ENCODE data around the gene LENEP. TPM values are rescaled to one million over a fixed set of nuclear protein-coding genes. Genes with fewer than 3 reads are reported as not detected.

LENEP gene
- total and polyA plus RNA-seq, 8 donors, result 0.29 TPM; not detected in 7

- ATAC-seq, result no peak
- Histone ChIP-seq H3K27me3 (no peaks in the 10 kb centered on the region), H3K27ac (peak overlapping the region; percentile 80 to 98 (median 92)), H3K36me3 (no peaks in the 10 kb centered on the region), H3K9me3 (no peaks in the 10 kb centered on the region), H3K4me1 (peaks cover 26 to 49% (median 34%) of the 10 kb centered on the region in 3 donors), H3K4me3 (peak overlapping the region; percentile 58 to 87 (median 70))
- WGBS, 2 donors, result 4 to 12% methylated on average over 5 of the region's 5 CpGs
- TF ChIP-seq CTCF (IDR thresholded peaks at IDR 0.05), result no peak
- intact Hi-C loops (cut with DNase I), result no loop called here
- no peak for DNase-seq
- FAIRE-seq, result no peak
These were observed 11.1 kb downstream of the LENEP start for GRCh38 chr1:155004352-155005075.

GRCh38 chr1:155005076-155006011, 12.0 kb downstream of the LENEP start:
- Histone ChIP-seq H3K27me3 (no peaks in the 10 kb centered on the region), H3K9me3 (no peaks in the 10 kb centered on the region), H3K36me3 (no peaks in the 10 kb centered on the region), H3K4me1 (peaks cover 21 to 43% (median 30%) of the 10 kb centered on the region in 3 donors), H3K4me3 (peak overlapping the region in 3 of 4 donors; percentile 58 to 87 (median 67)), H3K27ac (peak overlapping the region; percentile 80 to 98 (median 92))
- peak; percentile 79 to 91 (median 82) for DNase-seq
- intact Hi-C loops (cut with DNase I), result no loop called here
- FAIRE-seq, result no peak
- 10 to 14% methylated on average over 17 of the region's 17 CpGs for WGBS, 2 donors
- ATAC-seq, result peak; percentile 1 to 8 (median 4)
- no peak for TF ChIP-seq CTCF (IDR thresholded peaks at IDR 0.05)

GRCh38 chr1:155006601-155007101, 13.3 kb downstream of the LENEP start:
- no peak for FAIRE-seq
- Histone ChIP-seq H3K27me3 (no peaks in the 10 kb centered on the region), H3K4me1 (peaks cover 25 to 52% (median 34%) of the 10 kb centered on the region in 3 donors), H3K9me3 (no peaks in the 10 kb centered on the region), H3K36me3 (no peaks in the 10 kb centered on the region), H3K27ac (peak overlapping the region in 3 of 4 donors; percentile 87 to 98 (median 97)), H3K4me3 (no peak overlapping the region)
- no peak for ATAC-seq
- WGBS, 2 donors, result 42 to 51% methylated on average over 2 of the region's 2 CpGs
- TF ChIP-seq CTCF (IDR thresholded peaks at IDR 0.05), result no peak
- DNase-seq, result no peak
- intact Hi-C loops (cut with DNase I), result no loop called here

- 13% methylated on average over 4 to 6 of the region's 6 CpGs for WGBS, 2 donors
- TF ChIP-seq CTCF (IDR thresholded peaks at IDR 0.05), result no peak
- Histone ChIP-seq H3K36me3 (no peaks in the 10 kb centered on the region), H3K27ac (peak overlapping the region in 3 of 4 donors; percentile 39 to 47 (median 42)), H3K27me3 (no peaks in the 10 kb centered on the region), H3K4me3 (peak overlapping the region in 2 of 4 donors; percentile 13 to 23), H3K4me1 (peaks cover 32 to 58% (median 34%) of the 10 kb centered on the region in 3 donors), H3K9me3 (no peaks in the 10 kb centered on the region)
- intact Hi-C loops (cut with DNase I), result no loop called here
- ATAC-seq (peak in 3 of 4 donors; percentile 8 to 31 (median 17)), FAIRE-seq (no peak), DNase-seq (peak in 5 of 6 donors; percentile 68 to 91 (median 78))
These were observed 14.0 kb downstream of the LENEP start for GRCh38 chr1:155007251-155007828.

Measured in pancreas (tissue), 10 donors.